Tibial nerve (tissue), 3 donors: ENCODE results near the gene KCNMA1.

ENCODE experiments used
- CTCF ChIP-seq, 5 experiments: fragments of 200-600 bp in 3 of 5; fragments of 450-650 bp in 2 of 5; sonication (generic) in 3 of 5; IDR thresholded peaks; one replicate each; pipeline ENCODE4 v1.5.1; 2016 to 2019; ENCODE audit warnings: antibody characterized with exemption in 5 of 5, mild to moderate bottlenecking in 3 of 5, moderate library complexity in 2 of 5
- POLR2A ChIP-seq, 2 donors: fragments of 450-650 bp; IDR thresholded peaks; one replicate each; pipeline ENCODE4 v1.6.1; 2017; ENCODE audit warnings: antibody characterized with exemption in 2 of 2, mild to moderate bottlenecking in 2 of 2, moderate library complexity in 2 of 2

GRCh38 chr10:77031531-77032187 is 605.9 kb downstream of the KCNMA1 start:
- no peak for TF ChIP-seq POLR2A (IDR thresholded peaks at IDR 0.05)
- TF ChIP-seq CTCF (IDR thresholded peaks at IDR 0.05), result no peak
